ENCODE data around the gene TMPRSS11D. TPM values are rescaled to one million over a fixed set of nuclear protein-coding genes. Genes with fewer than 3 reads are reported as not detected.

Gene TMPRSS11D
- total and polyA plus RNA-seq, 2 of the 8 experiments (the other 6 are each of a cell fraction or from before 2014, with no cell fraction given), result not detected

- H4K91ac ChIP-seq (replicated peaks; ENCODE audit: insufficient read length, low read length), result no peak overlapping the region
- H3K23me2 ChIP-seq (ENCODE audit: low read depth, low read length), result no peaks in the 10 kb centered on the region
- no peaks in the 10 kb centered on the region for H3K79me2 ChIP-seq (ENCODE audit: control insufficient read depth in 1 of 2, insufficient read depth in 2 of 2, low read length in 2 of 2)
- DNase-seq (ENCODE audit: low read depth in 1 of 2, low spot score in 2 of 2) (no peak), FAIRE-seq (no peak)
- ChIA-PET POLR2A (ENCODE audit: partially characterized antibody) (no interaction called here), CTCF (ENCODE audit: partially characterized antibody) (no interaction called here)
- H3K23ac ChIP-seq (ENCODE audit: insufficient read length), result no peak overlapping the region
- H3K14ac ChIP-seq (ENCODE audit: insufficient read length), result no peak overlapping the region
- 85% methylated on average over 2 of the region's 2 CpGs; no CpG with 5 or more reads in 1 of the 2 experiments for WGBS, 2 experiments (ENCODE audit: extremely low coverage in 1 of 2, insufficient coverage in 1 of 2, insufficient read length in 1 of 2, insufficient replicate concordance in 2 of 2, low coverage in 1 of 2, low lambda C conversion rate in 2 of 2, missing lambda C conversion rate in 1 of 2)
- H4K5ac ChIP-seq (ENCODE audit: insufficient read length, low read depth, low read length), result no peak overlapping the region
- no peak overlapping the region for H2AK5ac ChIP-seq (ENCODE audit: low read depth, low read length)
- H2BK120ac ChIP-seq (replicated peaks; ENCODE audit: low read depth, low read length), result no peak overlapping the region
- H2BK12ac ChIP-seq (ENCODE audit: low read depth, low read length), result no peak overlapping the region
- H3K27ac ChIP-seq (ENCODE audit: low read depth, low read length), result no peak overlapping the region
- no peak overlapping the region for H2AFZ ChIP-seq (ENCODE audit: low read length)
- H3K36me3 ChIP-seq (ENCODE audit: control insufficient read depth in 2 of 4, insufficient read depth in 4 of 4, low read length in 3 of 4), result no peaks in the 10 kb centered on the region
- H3K56ac ChIP-seq (replicated peaks; ENCODE audit: insufficient read length, low read depth, low read length), result no peak overlapping the region
- no peak overlapping the region for H3K18ac ChIP-seq (ENCODE audit: extremely low read depth, low read length)
- no peaks in the 10 kb centered on the region for H4K20me1 ChIP-seq (replicated peaks in 1 of 2; ENCODE audit: control insufficient read depth in 1 of 2, insufficient read depth in 2 of 2, low read length in 2 of 2)
- no peaks in the 10 kb centered on the region for H3K9me3 ChIP-seq (ENCODE audit: insufficient read depth in 2 of 2, low read depth in 1 of 2, low read length in 1 of 2)
- H3K4me2 ChIP-seq (ENCODE audit: insufficient read depth in 1 of 2, low read depth in 2 of 2, low read length in 2 of 2), result no peak overlapping the region
- no peaks in the 10 kb centered on the region for H3K27me3 ChIP-seq (replicated peaks in 1 of 4; ENCODE audit: control insufficient read depth in 3 of 4, extremely low read depth in 1 of 4, insufficient read depth in 3 of 4, low read length in 3 of 4)
- H3K79me1 ChIP-seq (ENCODE audit: low read depth, low read length), result no peaks in the 10 kb centered on the region
- no peak overlapping the region for H2BK5ac ChIP-seq (ENCODE audit: low read depth, low read length)
- no peak overlapping the region for H4K8ac ChIP-seq (ENCODE audit: extremely low read depth, insufficient read depth, low read length)
- no peak overlapping the region for H3K4ac ChIP-seq (replicated peaks; ENCODE audit: insufficient read length, low read depth, low read length)
- H3K9ac ChIP-seq (replicated peaks in 1 of 4; ENCODE audit: extremely low read depth in 1 of 4, low read depth in 3 of 4, low read length in 3 of 4), result no peak overlapping the region
- no peak overlapping the region for H2BK20ac ChIP-seq (ENCODE audit: low read length)
- H3K4me1 ChIP-seq (replicated peaks in 1 of 4; ENCODE audit: control insufficient read depth in 3 of 4, insufficient read depth in 4 of 4, low read length in 3 of 4), result no peaks in the 10 kb centered on the region
- H2BK15ac ChIP-seq (ENCODE audit: low read length), result no peak overlapping the region
- no peak overlapping the region for H3K4me3 ChIP-seq (ENCODE audit: extremely low read depth in 1 of 4, insufficient read depth in 2 of 4, low read depth in 3 of 4, low read length in 4 of 4)
- no peak for TF ChIP-seq SP2 (IDR thresholded peaks at IDR 0.05; ENCODE audit: low read length)
- no peak for TF ChIP-seq TAF7 (optimal IDR thresholded peaks at IDR 0.05; ENCODE audit: borderline replicate concordance, low read depth, low read length)
- TF ChIP-seq RXRA (IDR thresholded peaks at IDR 0.05; ENCODE audit: insufficient read depth, low read depth, low read length), result no peak
- no peak for TF ChIP-seq NRF1 (IDR thresholded peaks at IDR 0.05; ENCODE audit: low read depth, low read length)
- no peak for TF ChIP-seq RAD21 (IDR thresholded peaks at IDR 0.05 in 1 of 2, conservative IDR thresholded peaks at IDR 0.05 in 1 of 2; ENCODE audit: low read depth in 2 of 2, low read length in 2 of 2)
- no peak for TF ChIP-seq FOSL1 (IDR thresholded peaks at IDR 0.05; ENCODE audit: insufficient read depth, low read depth, low read length)
- TF ChIP-seq NANOG (IDR thresholded peaks at IDR 0.05; ENCODE audit: insufficient read depth, low read depth, low read length, poor library complexity, severe bottlenecking), result no peak
- TF ChIP-seq YY1 (IDR thresholded peaks at IDR 0.05; ENCODE audit: low read depth, low read length), result no peak
- TF ChIP-seq GABPA (IDR thresholded peaks at IDR 0.05; ENCODE audit: borderline replicate concordance, insufficient read depth, low read length), result no peak
- TF ChIP-seq BCL11A (IDR thresholded peaks at IDR 0.05; ENCODE audit: low read depth in 2 of 2, low read length in 2 of 2), result no peak
- TF ChIP-seq POLR2AphosphoS5 (IDR thresholded peaks at IDR 0.05; ENCODE audit: low read depth, low read length), result no peak
- no peak for TF ChIP-seq CHD2 (IDR thresholded peaks at IDR 0.05; ENCODE audit: low read length)
- TF ChIP-seq POU5F1 (IDR thresholded peaks at IDR 0.05; ENCODE audit: low read depth, low read length), result no peak
- no peak for TF ChIP-seq HDAC2 (IDR thresholded peaks at IDR 0.05; ENCODE audit: borderline replicate concordance in 1 of 2, low read depth in 2 of 2, low read length in 2 of 2)
- TF ChIP-seq EGR1 (IDR thresholded peaks at IDR 0.05; ENCODE audit: borderline replicate concordance, low read depth, low read length), result no peak
Observed at GRCh38 chr4:67779631-67780030, 104.2 kb downstream of the TMPRSS11D start.
